SK-N-SH treated with all-trans-retinoic acid at 6 μM for 48 hours (cell line): Measurements from ENCODE around the gene GPR155.

Source experiments
- ATAC-seq: fragments of 200-7000 bp; cut with Tn5 transposase; 3 replicates; pipeline ENCODE4 v1.9.1; 2020; ENCODE audit warnings: mild to moderate bottlenecking, moderate library complexity
- ARNTL ChIP-seq: fragments of 450-650 bp; formaldehyde crosslinking; IDR thresholded peaks from 2 replicates; pipeline ENCODE4 v1.5.0; 2020; ENCODE audit warnings: low read depth, mild to moderate bottlenecking, moderate library complexity, borderline replicate concordance
- BACH2 ChIP-seq: fragments of 250-450 bp; sonication (Bioruptor Pico); IDR thresholded peaks from 2 replicates; pipeline ENCODE4 v1.9.0; 2021; ENCODE audit warnings: mild to moderate bottlenecking, borderline replicate concordance
- CREB5 ChIP-seq: fragments of 250-450 bp; sonication (Bioruptor Pico); IDR thresholded peaks from 2 replicates; pipeline ENCODE4 v1.5.1; 2020; ENCODE audit warnings: low read depth, mild to moderate bottlenecking, moderate library complexity
- CSDC2 ChIP-seq: fragments of 250-450 bp; sonication (Bioruptor Pico); IDR thresholded peaks from 2 replicates; pipeline ENCODE4 v1.5.0; 2020; ENCODE audit warnings: mild to moderate bottlenecking, moderate library complexity
- CSRNP3 ChIP-seq: fragments of 250-450 bp; sonication (Bioruptor Pico); IDR thresholded peaks from 2 replicates; pipeline ENCODE4 v1.5.1; 2021; ENCODE audit warnings: mild to moderate bottlenecking, moderate library complexity
- ESRRG ChIP-seq: fragments of 250-450 bp; sonication (Bioruptor Pico); IDR thresholded peaks from 2 replicates; pipeline ENCODE4 v1.6.1; 2021; ENCODE audit warnings: mild to moderate bottlenecking
- GLIS3 ChIP-seq: fragments of 250-450 bp; sonication (Bioruptor Pico); IDR thresholded peaks from 2 replicates; pipeline ENCODE4 v1.5.0; 2020; ENCODE audit warnings: mild to moderate bottlenecking, moderate library complexity
- ISL1 ChIP-seq: fragments of 250-450 bp; sonication (Bioruptor Pico); IDR thresholded peaks from 2 replicates; pipeline ENCODE4 v2.1.2; 2022; ENCODE audit warnings: mild to moderate bottlenecking, moderate library complexity
- OSR1 ChIP-seq: fragments of 250-450 bp; sonication (Bioruptor Pico); IDR thresholded peaks from 2 replicates; pipeline ENCODE4 v1.8.0; 2022; ENCODE audit warnings: moderate library complexity, mild to moderate bottlenecking, inconsistent platforms
- PPARA ChIP-seq: fragments of 250-450 bp; sonication (Bioruptor Pico); IDR thresholded peaks from 2 replicates; pipeline ENCODE4 v1.5.0; 2020; ENCODE audit warnings: mild to moderate bottlenecking, borderline replicate concordance
- RARB ChIP-seq: fragments of 250-450 bp; sonication (Bioruptor Pico); IDR thresholded peaks from 2 replicates; pipeline ENCODE4 v1.8.0; 2021; ENCODE audit warnings: mild to moderate bottlenecking, moderate library complexity
- SNAI2 ChIP-seq: fragments of 250-450 bp; sonication (Bioruptor Pico); IDR thresholded peaks from 2 replicates; pipeline ENCODE4 v1.5.0; 2020; ENCODE audit warnings: mild to moderate bottlenecking, moderate library complexity
- TCF4 ChIP-seq: fragments of 250-450 bp; sonication (Bioruptor Pico); IDR thresholded peaks from 2 replicates; pipeline ENCODE4 v1.8.0; 2021; ENCODE audit warnings: mild to moderate bottlenecking, moderate library complexity, borderline replicate concordance
- TOX ChIP-seq: fragments of 250-450 bp; sonication (Bioruptor Pico); IDR thresholded peaks from 2 replicates; pipeline ENCODE4 v1.8.0; 2021; ENCODE audit warnings: mild to moderate bottlenecking, moderate library complexity, borderline replicate concordance
- TSHZ2 ChIP-seq: fragments of 250-450 bp; sonication (Bioruptor Pico); IDR thresholded peaks from 2 replicates; pipeline ENCODE4 v1.5.0; 2020; ENCODE audit warnings: mild to moderate bottlenecking, moderate library complexity
- ZC3H10 ChIP-seq: fragments of 250-450 bp; sonication (Bioruptor Pico); IDR thresholded peaks from 2 replicates; pipeline ENCODE4 v1.5.1; 2021; ENCODE audit warnings: mild to moderate bottlenecking, moderate library complexity
- ZFP3 ChIP-seq: fragments of 250-450 bp; sonication (Bioruptor Pico); IDR thresholded peaks from 2 replicates; pipeline ENCODE4 v1.5.0; 2020; ENCODE audit warnings: mild to moderate bottlenecking, moderate library complexity
- ZFP30 ChIP-seq: fragments of 450-650 bp; formaldehyde crosslinking; IDR thresholded peaks from 2 replicates; pipeline ENCODE4 v1.5.0; 2022; ENCODE audit warnings: mild to moderate bottlenecking, moderate library complexity
- ZNF565 ChIP-seq: fragments of 450-650 bp; formaldehyde crosslinking; conservative IDR thresholded peaks from 2 replicates; pipeline ENCODE4 v1.5.0; 2020; ENCODE audit warnings: low read depth, mild to moderate bottlenecking, moderate library complexity
- ZNF70 ChIP-seq: fragments of 450-650 bp; formaldehyde crosslinking; IDR thresholded peaks from 2 replicates; pipeline ENCODE4 v1.5.0; 2020; ENCODE audit warnings: mild to moderate bottlenecking, moderate library complexity
- ZNF8 ChIP-seq: fragments of 450-650 bp; formaldehyde crosslinking; IDR thresholded peaks from 2 replicates; pipeline ENCODE4 v1.5.0; 2020; ENCODE audit warnings: mild to moderate bottlenecking, moderate library complexity
- TF ChIP-seq, protein P1 (sequence below): fragments of 250-450 bp; sonication (Bioruptor Pico); IDR thresholded peaks from 2 replicates; pipeline ENCODE4 v1.8.0; 2021; ENCODE audit warnings: low read depth, mild to moderate bottlenecking, moderate library complexity, borderline replicate concordance
- TF ChIP-seq, protein P2 (sequence below): fragments of 250-450 bp; sonication (Bioruptor Pico); IDR thresholded peaks from 2 replicates; pipeline ENCODE4 v1.8.0; 2020; ENCODE audit warnings: mild to moderate bottlenecking, moderate library complexity, borderline replicate concordance

Gene GPR155

GRCh38 chr2:174510583-174511189, 23.9 kb upstream of the GPR155 start:
- TF ChIP-seq, protein P1, sequence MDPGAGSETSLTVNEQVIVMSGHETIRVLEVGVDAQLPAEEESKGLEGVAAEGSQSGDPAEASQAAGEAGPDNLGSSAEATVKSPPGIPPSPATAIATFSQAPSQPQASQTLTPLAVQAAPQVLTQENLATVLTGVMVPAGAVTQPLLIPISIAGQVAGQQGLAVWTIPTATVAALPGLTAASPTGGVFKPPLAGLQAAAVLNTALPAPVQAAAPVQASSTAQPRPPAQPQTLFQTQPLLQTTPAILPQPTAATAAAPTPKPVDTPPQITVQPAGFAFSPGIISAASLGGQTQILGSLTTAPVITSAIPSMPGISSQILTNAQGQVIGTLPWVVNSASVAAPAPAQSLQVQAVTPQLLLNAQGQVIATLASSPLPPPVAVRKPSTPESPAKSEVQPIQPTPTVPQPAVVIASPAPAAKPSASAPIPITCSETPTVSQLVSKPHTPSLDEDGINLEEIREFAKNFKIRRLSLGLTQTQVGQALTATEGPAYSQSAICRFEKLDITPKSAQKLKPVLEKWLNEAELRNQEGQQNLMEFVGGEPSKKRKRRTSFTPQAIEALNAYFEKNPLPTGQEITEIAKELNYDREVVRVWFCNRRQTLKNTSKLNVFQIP (CRISPR knock-in tag) = no peak
- TF ChIP-seq GLIS3 (CRISPR knock-in tag) = no peak
- TF ChIP-seq CSDC2 = no peak
- no peak for TF ChIP-seq CREB5
- no peak for ATAC-seq

DNA sequence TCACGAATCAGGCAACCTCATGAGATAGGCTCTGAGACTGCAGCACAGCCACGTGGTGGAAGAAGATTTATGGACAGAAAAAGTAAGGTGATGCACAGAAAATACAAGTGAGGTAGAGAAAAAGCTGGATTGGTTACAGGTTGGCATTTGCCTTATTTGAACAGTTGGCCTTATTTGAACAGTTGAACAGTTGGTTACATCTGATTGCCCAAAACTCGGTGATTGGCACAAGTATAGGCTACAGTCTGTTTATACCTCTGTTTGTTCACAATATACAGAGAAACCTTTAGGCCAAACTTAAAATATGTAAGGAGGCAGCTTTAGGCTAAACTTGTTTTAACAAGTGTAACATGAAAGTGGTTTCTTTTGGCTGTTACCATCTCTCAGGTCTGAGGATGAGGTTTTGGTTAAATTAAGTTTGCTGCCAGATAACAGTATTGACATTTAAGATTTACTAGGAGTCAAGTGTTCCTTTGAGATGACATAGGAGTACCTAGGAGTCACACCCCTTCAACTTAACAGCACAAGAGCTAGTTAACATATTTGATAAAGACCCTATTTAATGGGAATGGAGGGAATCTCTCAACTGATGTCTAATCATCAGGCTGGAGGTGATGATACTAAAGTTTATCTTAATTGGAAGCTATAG, 16.5 kb upstream of the GPR155 start:
- TF ChIP-seq ISL1 (CRISPR knock-in tag) (no peak), ZNF8 (CRISPR knock-in tag) (no peak), OSR1 (no peak), PPARA (no peak), ZNF565 (no peak), TCF4 (no peak), RARB (CRISPR knock-in tag) (no peak), ZFP3 (CRISPR knock-in tag) (no peak), GLIS3 (CRISPR knock-in tag) (no peak), ZFP30 (CRISPR knock-in tag) (no peak), SNAI2 (CRISPR knock-in tag) (no peak), CREB5 (no peak), TSHZ2 (CRISPR knock-in tag) (no peak), ESRRG (CRISPR knock-in tag) (no peak)
- TF ChIP-seq, protein P2, sequence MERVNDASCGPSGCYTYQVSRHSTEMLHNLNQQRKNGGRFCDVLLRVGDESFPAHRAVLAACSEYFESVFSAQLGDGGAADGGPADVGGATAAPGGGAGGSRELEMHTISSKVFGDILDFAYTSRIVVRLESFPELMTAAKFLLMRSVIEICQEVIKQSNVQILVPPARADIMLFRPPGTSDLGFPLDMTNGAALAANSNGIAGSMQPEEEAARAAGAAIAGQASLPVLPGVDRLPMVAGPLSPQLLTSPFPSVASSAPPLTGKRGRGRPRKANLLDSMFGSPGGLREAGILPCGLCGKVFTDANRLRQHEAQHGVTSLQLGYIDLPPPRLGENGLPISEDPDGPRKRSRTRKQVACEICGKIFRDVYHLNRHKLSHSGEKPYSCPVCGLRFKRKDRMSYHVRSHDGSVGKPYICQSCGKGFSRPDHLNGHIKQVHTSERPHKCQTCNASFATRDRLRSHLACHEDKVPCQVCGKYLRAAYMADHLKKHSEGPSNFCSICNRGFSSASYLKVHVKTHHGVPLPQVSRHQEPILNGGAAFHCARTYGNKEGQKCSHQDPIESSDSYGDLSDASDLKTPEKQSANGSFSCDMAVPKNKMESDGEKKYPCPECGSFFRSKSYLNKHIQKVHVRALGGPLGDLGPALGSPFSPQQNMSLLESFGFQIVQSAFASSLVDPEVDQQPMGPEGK (CRISPR knock-in tag) = no peak
- ATAC-seq = no peak

- no peak for ATAC-seq
- TF ChIP-seq ZNF70 (CRISPR knock-in tag) (no peak), ARNTL (no peak), ZNF565 (no peak), OSR1 (no peak), ZFP3 (CRISPR knock-in tag) (no peak), BACH2 (no peak), ZNF8 (CRISPR knock-in tag) (no peak), SNAI2 (CRISPR knock-in tag) (no peak), ESRRG (CRISPR knock-in tag) (no peak), TOX (CRISPR knock-in tag) (no peak), ZC3H10 (CRISPR knock-in tag) (no peak), RARB (CRISPR knock-in tag) (no peak), ZFP30 (CRISPR knock-in tag) (no peak), TCF4 (no peak), CSRNP3 (CRISPR knock-in tag) (no peak), ISL1 (CRISPR knock-in tag) (no peak)
- TF ChIP-seq, protein P2 (CRISPR knock-in tag) = no peak
Measured at GRCh38 chr2:174499371-174499770, 12.5 kb upstream of the GPR155 start.
